ENCODE results near the gene KCNIP1. TPM values are rescaled to one million over a fixed set of nuclear protein-coding genes. Genes with fewer than 3 reads are reported as not detected.

KCNIP1 gene
- total RNA-seq, 1 donor from 2014 or later, result 8.7 TPM

GRCh38 chr5:170483701-170484458, 19.9 kb upstream of the KCNIP1 start:
- H3K4me1 Mint-ChIP-seq (ENCODE audit: low read depth), result peaks cover 39% of the 10 kb centered on the region
- no peak for TF ChIP-seq CTCF (IDR thresholded peaks at IDR 0.05)
- no peaks in the 10 kb centered on the region for H3K27me3 Mint-ChIP-seq (ENCODE audit: low read depth)
- no peaks in the 10 kb centered on the region for H3K36me3 Mint-ChIP-seq (ENCODE audit: low read depth)
- peak overlapping the region; percentile 39 for H3K27ac Mint-ChIP-seq (ENCODE audit: unreplicated experiment)
- DNase-seq (ENCODE audit: low spot score), result no peak
- no peak overlapping the region for H3K4me3 Mint-ChIP-seq (ENCODE audit: unreplicated experiment)
- no peaks in the 10 kb centered on the region for H3K9me3 Mint-ChIP-seq (ENCODE audit: low read depth)

GRCh38 chr5:170484459-170484831, 19.4 kb upstream of the KCNIP1 start:
- no peaks in the 10 kb centered on the region for H3K36me3 Mint-ChIP-seq (ENCODE audit: low read depth)
- no peaks in the 10 kb centered on the region for H3K9me3 Mint-ChIP-seq (ENCODE audit: low read depth)
- TF ChIP-seq CTCF (IDR thresholded peaks at IDR 0.05), result no peak
- H3K4me3 Mint-ChIP-seq (ENCODE audit: unreplicated experiment), result no peak overlapping the region
- peaks cover 37% of the 10 kb centered on the region for H3K4me1 Mint-ChIP-seq (ENCODE audit: low read depth)
- H3K27me3 Mint-ChIP-seq (ENCODE audit: low read depth), result no peaks in the 10 kb centered on the region
- H3K27ac Mint-ChIP-seq (ENCODE audit: unreplicated experiment), result peak overlapping the region; percentile 6
- no peak for DNase-seq (ENCODE audit: low spot score)

- no peak for TF ChIP-seq CTCF (IDR thresholded peaks at IDR 0.05)
- H3K4me3 Mint-ChIP-seq (ENCODE audit: unreplicated experiment), result no peak overlapping the region
- H3K9me3 Mint-ChIP-seq (ENCODE audit: low read depth), result no peaks in the 10 kb centered on the region
- H3K27ac Mint-ChIP-seq (ENCODE audit: unreplicated experiment), result no peak overlapping the region
- H3K27me3 Mint-ChIP-seq (ENCODE audit: low read depth), result no peaks in the 10 kb centered on the region
- no peak for DNase-seq (ENCODE audit: low spot score)
- peaks cover 32% of the 10 kb centered on the region for H3K4me1 Mint-ChIP-seq (ENCODE audit: low read depth)
- H3K36me3 Mint-ChIP-seq (ENCODE audit: low read depth), result no peaks in the 10 kb centered on the region
These were observed 18.8 kb upstream of the KCNIP1 start for GRCh38 chr5:170484847-170485615.

GRCh38 chr5:170485616-170485911, 18.3 kb upstream of the KCNIP1 start:
- Mint-ChIP-seq H3K27ac (ENCODE audit: unreplicated experiment) (no peak overlapping the region), H3K4me3 (ENCODE audit: unreplicated experiment) (no peak overlapping the region), H3K4me1 (ENCODE audit: low read depth) (peaks cover 33% of the 10 kb centered on the region), H3K9me3 (ENCODE audit: low read depth) (no peaks in the 10 kb centered on the region), H3K27me3 (ENCODE audit: low read depth) (no peaks in the 10 kb centered on the region), H3K36me3 (ENCODE audit: low read depth) (no peaks in the 10 kb centered on the region)
- TF ChIP-seq CTCF (IDR thresholded peaks at IDR 0.05), result no peak
- no peak for DNase-seq (ENCODE audit: low spot score)

- Mint-ChIP-seq H3K27me3 (ENCODE audit: low read depth) (no peaks in the 10 kb centered on the region), H3K4me3 (ENCODE audit: unreplicated experiment) (no peak overlapping the region), H3K9me3 (ENCODE audit: low read depth) (no peaks in the 10 kb centered on the region), H3K4me1 (ENCODE audit: low read depth) (peaks cover 42% of the 10 kb centered on the region), H3K36me3 (ENCODE audit: low read depth) (no peaks in the 10 kb centered on the region), H3K27ac (ENCODE audit: unreplicated experiment) (no peak overlapping the region)
- no peak for TF ChIP-seq CTCF (IDR thresholded peaks at IDR 0.05)
- no peak for DNase-seq (ENCODE audit: low spot score)
These were observed 17.4 kb upstream of the KCNIP1 start for GRCh38 chr5:170486371-170486770.
